Loucy (cell line): ENCODE measurements around the gene P2RY8.

Experiments
- CTCF ChIP-seq: fragments of 200-600 bp; sonication (generic); conservative IDR thresholded peaks from 2 replicates; pipeline ENCODE4 v1.5.1; 2014; ENCODE audit warnings: mild to moderate bottlenecking, antibody characterized with exemption, low read length
- EZH2phosphoT487 ChIP-seq: fragments of 200-600 bp; IDR thresholded peaks from 2 replicates; pipeline ENCODE4 v1.6.1; 2018; ENCODE audit warnings: antibody characterized with exemption, mild to moderate bottlenecking, moderate library complexity, borderline replicate concordance

GRCh38 chrX:1430451-1430850, 106.5 kb downstream of the P2RY8 start:
- TF ChIP-seq CTCF (no peak), EZH2phosphoT487 (no peak)
